Breast epithelium (tissue), 3 donors: ENCODE data around the gene SEMA3F.

Source experiments
- CTCF ChIP-seq, 3 donors: fragments of 450-650 bp; IDR thresholded peaks; one replicate each; pipeline ENCODE4 v1.5.1; 2016 to 2017; ENCODE audit warnings: antibody characterized with exemption in 3 of 3, mild to moderate bottlenecking in 3 of 3, moderate library complexity in 3 of 3
- POLR2AphosphoS5 ChIP-seq, 3 donors: sonication (generic); formaldehyde crosslinking; IDR thresholded peaks; one replicate each; pipeline ENCODE4 v1.6.1; 2017; ENCODE audit warnings: antibody characterized with exemption in 3 of 3

- TF ChIP-seq CTCF (IDR thresholded peaks at IDR 0.05): no peak
- TF ChIP-seq POLR2AphosphoS5 (IDR thresholded peaks at IDR 0.05): no peak
These were observed 18.3 kb upstream of the SEMA3F start for GRCh38 chr3:50136714-50137405.
